Activated naive CD4-positive, alpha-beta T cell treated with anti-CD3 and anti-CD28 coated beads, Interleukin-2, amount 10 ng/mL, durations not matched to agents 7 days and 5 days (primary cell): ENCODE data around the gene CHMP3.
"Not testable (repeated sequence)": the region's sequence is repeated elsewhere in the genome, so short reads cannot be mapped to it uniquely, and the experiment has no call there.

Source experiments
- CTCF ChIA-PET: fragments of 350-600 bp; sonication (Branson Sonifier 250); formaldehyde crosslinking; loops from one replicate; lab custom pipeline; 2021; ENCODE audit warnings: antibody characterized with exemption; lab: Charles Lee
- DNase-seq: peaks from one replicate; pipeline ENCODE4 v3.0.0-alpha.2; 2020
- H3K27ac Mint-ChIP-seq: one replicate; pipeline ENCODE4 v1.8.0; 2021; ENCODE audit warnings: mild to moderate bottlenecking, moderate library complexity, mixed read lengths
- H3K27me3 Mint-ChIP-seq: one replicate; pipeline ENCODE4 v1.8.0; 2021; ENCODE audit warnings: mild to moderate bottlenecking, mixed read lengths
- H3K36me3 Mint-ChIP-seq: one replicate; pipeline ENCODE4 v1.8.0; 2021; ENCODE audit warnings: mixed read lengths
- H3K4me1 Mint-ChIP-seq: one replicate; pipeline ENCODE4 v1.8.0; 2021; ENCODE audit warnings: mixed read lengths
- H3K4me3 Mint-ChIP-seq: one replicate; pipeline ENCODE4 v1.8.0; 2021; ENCODE audit warnings: mild to moderate bottlenecking, moderate library complexity, mixed read lengths
- H3K9me3 Mint-ChIP-seq: one replicate; pipeline ENCODE4 v1.8.0; 2021; ENCODE audit warnings: mixed read lengths

The CHMP3 gene

GRCh38 chr2:86562922-86563649 lies at the start of gene CHMP3:
CHMP3 (minus strand) TSS chr2:86563443; CDS start chr2:86563348, 95 bp downstream.
- peaks cover 33% of the 10 kb centered on the region for H3K36me3 Mint-ChIP-seq
- DNase-seq, result peak; percentile 96
- peaks cover 6% of the 10 kb centered on the region for H3K27me3 Mint-ChIP-seq
- H3K4me1 Mint-ChIP-seq, result peaks cover 42% of the 10 kb centered on the region
- H3K27ac Mint-ChIP-seq, result peak within 1 kb of the TSS; percentile 99
- H3K4me3 Mint-ChIP-seq, result peak within 1 kb of the TSS; percentile 93
- CTCF ChIA-PET, result no interaction called here
- H3K9me3 Mint-ChIP-seq, result peaks cover 4% of the 10 kb centered on the region

- no peaks in the 10 kb centered on the region for H3K9me3 Mint-ChIP-seq
- peaks cover 44% of the 10 kb centered on the region for H3K36me3 Mint-ChIP-seq
- H3K4me3 Mint-ChIP-seq, result no peak overlapping the region
- H3K27ac Mint-ChIP-seq, result no peak overlapping the region
- no peaks in the 10 kb centered on the region for H3K4me1 Mint-ChIP-seq
- CTCF ChIA-PET, result no interaction called here
- no peaks in the 10 kb centered on the region for H3K27me3 Mint-ChIP-seq
- DNase-seq, result no peak
Observed at GRCh38 chr2:86610871-86611270, 47.6 kb upstream of the CHMP3 start.

GRCh38 chr2:86608832-86609410 lies 45.7 kb upstream of the CHMP3 start:
- H3K36me3 Mint-ChIP-seq, result peaks cover 53% of the 10 kb centered on the region
- no peaks in the 10 kb centered on the region for H3K4me1 Mint-ChIP-seq
- no peaks in the 10 kb centered on the region for H3K27me3 Mint-ChIP-seq
- no peak for DNase-seq
- H3K4me3 Mint-ChIP-seq, result no peak overlapping the region
- H3K27ac Mint-ChIP-seq, result no peak overlapping the region
- CTCF ChIA-PET, result interaction anchor here (0.7 kb wide), 1 partner anchor 13 kb away, joined by 3 read pairs; no protein-coding TSS in a partner anchor
- H3K9me3 Mint-ChIP-seq, result no peaks in the 10 kb centered on the region

- Mint-ChIP-seq H3K27ac (no peak overlapping the region), H3K36me3 (peaks cover 36% of the 10 kb centered on the region), H3K4me1 (no peaks in the 10 kb centered on the region), H3K9me3 (no peaks in the 10 kb centered on the region), H3K27me3 (no peaks in the 10 kb centered on the region), H3K4me3 (no peak overlapping the region)
- CTCF ChIA-PET, result no interaction called here
- no peak for DNase-seq
Observed at GRCh38 chr2:86603905-86604304, 40.7 kb upstream of the CHMP3 start.

- Mint-ChIP-seq H3K36me3 (peaks cover 11% of the 10 kb centered on the region), H3K27me3 (peaks cover 4% of the 10 kb centered on the region), H3K4me3 (no peak overlapping the region), H3K27ac (no peak overlapping the region), H3K9me3 (no peaks in the 10 kb centered on the region), H3K4me1 (no peaks in the 10 kb centered on the region)
- CTCF ChIA-PET, result no interaction called here
- DNase-seq, result no peak
Observed at GRCh38 chr2:86598966-86599365, 35.7 kb upstream of the CHMP3 start.

GRCh38 chr2:86596118-86596517 lies 32.9 kb upstream of the CHMP3 start:
- Mint-ChIP-seq H3K9me3 (peaks cover under 1% of the 10 kb centered on the region), H3K36me3 (no peaks in the 10 kb centered on the region), H3K4me3 (no peak overlapping the region), H3K27ac (no peak overlapping the region), H3K4me1 (no peaks in the 10 kb centered on the region), H3K27me3 (peaks cover 10% of the 10 kb centered on the region)
- CTCF ChIA-PET, result interaction anchor here (1.4 kb wide), 1 partner anchor 12 kb away, joined by 5 read pairs; no protein-coding TSS in a partner anchor
- no peak for DNase-seq

- Mint-ChIP-seq H3K9me3 (peaks cover 6% of the 10 kb centered on the region), H3K27ac (no peak overlapping the region), H3K4me1 (no peaks in the 10 kb centered on the region), H3K4me3 (no peak overlapping the region), H3K27me3 (peaks cover 10% of the 10 kb centered on the region), H3K36me3 (no peaks in the 10 kb centered on the region)
- no peak for DNase-seq
- CTCF ChIA-PET, result no interaction called here
Observed at GRCh38 chr2:86593266-86593665, 30.0 kb upstream of the CHMP3 start.

GRCh38 chr2:86592547-86593230 lies 29.4 kb upstream of the CHMP3 start:
- peaks cover 6% of the 10 kb centered on the region for H3K9me3 Mint-ChIP-seq
- CTCF ChIA-PET, result no interaction called here
- H3K4me1 Mint-ChIP-seq, result no peaks in the 10 kb centered on the region
- no peak for DNase-seq
- no peak overlapping the region for H3K4me3 Mint-ChIP-seq
- H3K36me3 Mint-ChIP-seq, result no peaks in the 10 kb centered on the region
- H3K27me3 Mint-ChIP-seq, result peaks cover 10% of the 10 kb centered on the region
- no peak overlapping the region for H3K27ac Mint-ChIP-seq

- H3K27ac Mint-ChIP-seq, CTCF ChIA-PET, H3K36me3 Mint-ChIP-seq, H3K9me3 Mint-ChIP-seq, H3K4me3 Mint-ChIP-seq, H3K4me1 Mint-ChIP-seq, DNase-seq: not testable (repeated sequence)
- peaks cover 10% of the 10 kb centered on the region for H3K27me3 Mint-ChIP-seq
Observed at GRCh38 chr2:86589701-86590100, 26.5 kb upstream of the CHMP3 start.

GRCh38 chr2:86584151-86584913 lies 21.1 kb upstream of the CHMP3 start:
- H3K36me3 Mint-ChIP-seq, result no peaks in the 10 kb centered on the region
- peaks cover 2% of the 10 kb centered on the region for H3K9me3 Mint-ChIP-seq
- no peaks in the 10 kb centered on the region for H3K27me3 Mint-ChIP-seq
- DNase-seq, result no peak
- H3K27ac Mint-ChIP-seq, result peak overlapping the region; percentile 81
- peaks cover 12% of the 10 kb centered on the region for H3K4me1 Mint-ChIP-seq
- CTCF ChIA-PET, result interaction anchor here (1.4 to 1.7 kb wide), 2 partner anchors 10 to 12 kb away, joined by 5 to 7 read pairs; no protein-coding TSS in a partner anchor
- H3K4me3 Mint-ChIP-seq, result no peak overlapping the region

- Mint-ChIP-seq H3K27ac (no peak overlapping the region), H3K9me3 (peaks cover 2% of the 10 kb centered on the region), H3K4me1 (peaks cover 12% of the 10 kb centered on the region), H3K27me3 (no peaks in the 10 kb centered on the region), H3K4me3 (no peak overlapping the region), H3K36me3 (no peaks in the 10 kb centered on the region)
- no peak for DNase-seq
- CTCF ChIA-PET, result no interaction called here
Observed at GRCh38 chr2:86580560-86580959, 17.3 kb upstream of the CHMP3 start.

- peaks cover 2% of the 10 kb centered on the region for H3K9me3 Mint-ChIP-seq
- H3K36me3 Mint-ChIP-seq, result no peaks in the 10 kb centered on the region
- no peak overlapping the region for H3K27ac Mint-ChIP-seq
- H3K4me3 Mint-ChIP-seq, result no peak overlapping the region
- no peaks in the 10 kb centered on the region for H3K4me1 Mint-ChIP-seq
- CTCF ChIA-PET, result no interaction called here
- no peak for DNase-seq
- H3K27me3 Mint-ChIP-seq, result no peaks in the 10 kb centered on the region
Observed at GRCh38 chr2:86577817-86578456, 14.7 kb upstream of the CHMP3 start.

- no peaks in the 10 kb centered on the region for H3K9me3 Mint-ChIP-seq
- CTCF ChIA-PET, result no interaction called here
- no peak overlapping the region for H3K4me3 Mint-ChIP-seq
- no peaks in the 10 kb centered on the region for H3K4me1 Mint-ChIP-seq
- H3K36me3 Mint-ChIP-seq, result no peaks in the 10 kb centered on the region
- H3K27ac Mint-ChIP-seq, result no peak overlapping the region
- H3K27me3 Mint-ChIP-seq, result peaks cover 4% of the 10 kb centered on the region
- no peak for DNase-seq
Observed at GRCh38 chr2:86570059-86570458, 6.8 kb upstream of the CHMP3 start.

GRCh38 chr2:86566821-86567190 lies 3.6 kb upstream of the CHMP3 start:
- no peak for DNase-seq
- H3K4me3 Mint-ChIP-seq, result no peak overlapping the region
- peaks cover 11% of the 10 kb centered on the region for H3K36me3 Mint-ChIP-seq
- H3K9me3 Mint-ChIP-seq, result peaks cover 4% of the 10 kb centered on the region
- CTCF ChIA-PET, result no interaction called here
- no peak overlapping the region for H3K27ac Mint-ChIP-seq
- peaks cover 8% of the 10 kb centered on the region for H3K27me3 Mint-ChIP-seq
- peaks cover 19% of the 10 kb centered on the region for H3K4me1 Mint-ChIP-seq
